ENCODE results near the gene RFX7. TPM values are rescaled to one million over a fixed set of nuclear protein-coding genes. Genes with fewer than 3 reads are reported as not detected.

RFX7 gene
- total RNA-seq, 1 experiment from 2014 or later = 5.5 TPM

Other genes with a start within 250 kb of the RFX7 start
- 0.16 and 1.2 TPM in 2 replicates for gene TEX9, start 121.5 kb upstream of the RFX7 start, total RNA-seq (2014; rRNA removed; shearing (Covaris generic))
- gene MNS1, start 221.3 kb upstream of the RFX7 start, total RNA-seq (2014; rRNA removed; shearing (Covaris generic)) = 8.4 and 10.1 TPM in 2 replicates